H1 (cell line): ENCODE results near the gene ZIM2. TPM values are rescaled to one million over a fixed set of nuclear protein-coding genes. Genes with fewer than 3 reads are reported as not detected.

Experiments
- CTBP2 ChIP-seq: IDR thresholded peaks from 2 replicates; pipeline ENCODE4 v1.7.0; 2011; ENCODE audit warnings: borderline replicate concordance, mild to moderate bottlenecking, moderate library complexity, mixed read lengths, low read length; ENCODE audit not compliant: insufficient read depth, insufficient read length
- NANOG ChIP-seq: IDR thresholded peaks from 2 replicates; pipeline ENCODE4 v1.6.1; 2011; ENCODE audit warnings: low read length, low read depth, mild to moderate bottlenecking, inconsistent platforms; ENCODE audit not compliant: insufficient read depth, poor library complexity, severe bottlenecking
- SIN3A ChIP-seq, 2 experiments: IDR thresholded peaks in 1 of 2; conservative IDR thresholded peaks in 1 of 2; 2 replicates each; pipeline ENCODE4 v1.6.1; 2011 to 2012; ENCODE audit warnings: low read length in 2 of 2, improper control_type of control experiment in 1 of 2, low read depth in 1 of 2, mild to moderate bottlenecking in 1 of 2
- TBP ChIP-seq: IDR thresholded peaks from 2 replicates; pipeline ENCODE4 v1.6.1; 2011; ENCODE audit warnings: low read depth, low read length, improper control_type of control experiment
- polyA plus RNA-seq, 7 experiments: library from polyadenylated mRNA; depleted of rRNA in 3 of 7; stranded (reverse) in 5 of 7; unstranded in 2 of 7; fragments of >200 nt in 5 of 7; fragments of 200-250 nt in 2 of 7; gene quantifications; 1 replicate in 5 of 7; 2 replicates in 1 of 7; 4 replicates in 1 of 7; pipeline versions ENCODE4 v1.2.1 to v1.2.3, GENCODE V29; 2011 to 2013; ENCODE audit warnings: missing spikeins in 2 of 7, mixed read lengths in 2 of 7
- total RNA-seq: library from RNA; stranded (reverse); fragmentation: NEBNext Ultra II Directional; extraction: Animal tissue kit (Norgen Biotek cat#: 25700); gene quantifications from 2 replicates; pipeline ENCODE4 v1.2.1, GENCODE V29; 2021

The ZIM2 gene
- total and polyA plus RNA-seq, 2 of the 8 experiments (the other 6 are each of a cell fraction or from before 2014, with no cell fraction given): not detected

DNA sequence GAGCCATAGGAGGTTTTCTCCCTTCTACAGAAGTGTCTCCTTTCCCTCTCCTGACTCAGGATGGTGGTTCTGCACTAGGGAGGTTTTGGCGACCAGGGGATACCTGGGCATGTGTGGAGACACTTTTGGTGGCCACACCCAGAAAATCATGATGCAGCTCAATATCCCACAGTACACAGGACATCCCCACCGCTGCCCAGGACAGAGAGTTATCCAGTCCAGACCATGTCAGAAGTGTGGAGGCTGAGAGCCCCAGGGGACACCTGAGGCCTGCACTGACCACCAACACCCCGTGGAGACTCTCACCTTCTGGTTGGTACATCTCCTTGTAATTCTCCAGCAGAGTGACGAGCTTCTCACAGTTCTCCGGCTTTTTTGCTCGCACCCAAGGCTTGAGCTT is 16.6 kb downstream of the ZIM2 start (continued):
- TF ChIP-seq CTBP2: no peak
- no peak for TF ChIP-seq NANOG
- TF ChIP-seq SIN3A (conservative IDR thresholded peaks at IDR 0.05 in 1 of 2, IDR thresholded peaks at IDR 0.05 in 1 of 2; ENCODE audit: low read depth in 1 of 2, low read length in 2 of 2): no peak
- no peak for TF ChIP-seq TBP
